Brain microvascular endothelial cell (primary cell): ENCODE data around the gene KRTAP19-7.

ENCODE experiments used
- DNase-seq: peaks from one replicate; pipeline ENCODE4 v3.0.0-alpha.2; 2020
- H3K27ac ChIP-seq: fragments of 250-450 bp; sonication (Bioruptor Pico); 2 replicates; pipeline ENCODE4 v1.5.1; 2020; ENCODE audit warnings: mild to moderate bottlenecking, moderate library complexity
- H3K27me3 ChIP-seq: fragments of 250-450 bp; sonication (Bioruptor Pico); replicated peaks from 2 replicates; pipeline ENCODE4 v1.5.1; 2020; ENCODE audit warnings: mild to moderate bottlenecking
- H3K36me3 ChIP-seq: fragments of 250-450 bp; sonication (Bioruptor Pico); replicated peaks from 2 replicates; pipeline ENCODE4 v1.5.1; 2020; ENCODE audit warnings: mild to moderate bottlenecking
- H3K4me3 ChIP-seq: 2 replicates; pipeline ENCODE4 v1.5.1; 2011; ENCODE audit warnings: low read depth, mild to moderate bottlenecking, control low read depth, low read length, moderate library complexity
- in situ Hi-C: cut with HindIII; loops from 2 replicates; pipeline ENCODE4 v1.10.0; 2017; ENCODE audit warnings: low sequenced_read_pairs, low pct_ligation_motif_present
- TF ChIP-seq, protein P1 (sequence below): IDR thresholded peaks from 2 replicates; pipeline ENCODE4 v1.5.1; 2011; ENCODE audit warnings: low read depth, mild to moderate bottlenecking, moderate library complexity, low read length, control low read depth, inconsistent platforms; ENCODE audit errors: missing control alignments

Gene KRTAP19-7

DNA sequence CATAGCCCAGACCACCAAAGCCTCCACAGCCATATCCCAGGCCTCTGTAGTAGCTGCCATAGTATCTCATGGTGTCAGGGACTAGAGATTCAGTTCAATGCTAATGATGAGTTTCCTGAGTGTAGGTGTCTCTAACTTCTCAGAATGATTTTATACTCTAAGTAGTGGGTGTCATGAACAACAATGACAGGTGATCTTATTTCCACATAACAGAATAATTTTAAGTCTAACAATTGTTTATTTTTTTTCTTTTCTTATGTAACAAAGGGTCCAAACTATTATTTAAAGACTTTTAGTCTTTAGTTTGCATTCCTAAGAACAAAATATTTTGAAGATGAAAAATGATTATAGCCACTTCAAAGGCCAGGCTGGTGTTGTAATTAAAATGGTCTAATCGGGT, 19.4 kb downstream of the KRTAP19-7 start, which contains the start of gene KRTAP19-6:
KRTAP19-6 (minus strand) TSS at position 101 of the 400 bp plus-strand sequence; CDS start at position 70, 31 bp downstream.
- in situ Hi-C loops = no loop called here
- no peak within 1 kb of the TSS for H3K27ac ChIP-seq
- TF ChIP-seq, protein P1, sequence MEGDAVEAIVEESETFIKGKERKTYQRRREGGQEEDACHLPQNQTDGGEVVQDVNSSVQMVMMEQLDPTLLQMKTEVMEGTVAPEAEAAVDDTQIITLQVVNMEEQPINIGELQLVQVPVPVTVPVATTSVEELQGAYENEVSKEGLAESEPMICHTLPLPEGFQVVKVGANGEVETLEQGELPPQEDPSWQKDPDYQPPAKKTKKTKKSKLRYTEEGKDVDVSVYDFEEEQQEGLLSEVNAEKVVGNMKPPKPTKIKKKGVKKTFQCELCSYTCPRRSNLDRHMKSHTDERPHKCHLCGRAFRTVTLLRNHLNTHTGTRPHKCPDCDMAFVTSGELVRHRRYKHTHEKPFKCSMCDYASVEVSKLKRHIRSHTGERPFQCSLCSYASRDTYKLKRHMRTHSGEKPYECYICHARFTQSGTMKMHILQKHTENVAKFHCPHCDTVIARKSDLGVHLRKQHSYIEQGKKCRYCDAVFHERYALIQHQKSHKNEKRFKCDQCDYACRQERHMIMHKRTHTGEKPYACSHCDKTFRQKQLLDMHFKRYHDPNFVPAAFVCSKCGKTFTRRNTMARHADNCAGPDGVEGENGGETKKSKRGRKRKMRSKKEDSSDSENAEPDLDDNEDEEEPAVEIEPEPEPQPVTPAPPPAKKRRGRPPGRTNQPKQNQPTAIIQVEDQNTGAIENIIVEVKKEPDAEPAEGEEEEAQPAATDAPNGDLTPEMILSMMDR = no peak
- H3K27me3 ChIP-seq = no peaks in the 10 kb centered on the region
- no peak for DNase-seq
- no peaks in the 10 kb centered on the region for H3K36me3 ChIP-seq
- no peak within 1 kb of the TSS for H3K4me3 ChIP-seq

DNA sequence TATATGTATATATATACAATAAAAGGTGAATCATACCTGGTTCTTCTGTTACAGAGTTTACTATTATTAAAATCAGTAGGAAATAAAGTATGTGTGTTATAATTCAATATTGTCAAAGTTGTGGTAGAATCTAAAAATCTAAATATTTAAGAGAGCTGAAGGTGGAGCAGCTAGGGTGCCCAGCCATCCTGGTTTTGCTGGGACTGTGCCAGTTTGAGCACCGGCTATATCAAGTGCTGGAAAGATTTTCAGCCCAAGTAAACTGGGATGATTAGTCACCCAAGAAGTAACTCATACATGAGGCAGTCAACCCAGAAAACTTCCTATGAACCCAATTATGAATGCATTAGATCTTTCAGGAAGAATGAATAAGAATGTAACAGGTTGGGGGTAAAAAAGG, 42.2 kb downstream of the KRTAP19-7 start:
- no peak overlapping the region for H3K27ac ChIP-seq
- TF ChIP-seq, protein P1 = no peak
- no peak overlapping the region for H3K4me3 ChIP-seq
- no peak for DNase-seq
- no peaks in the 10 kb centered on the region for H3K27me3 ChIP-seq
- no peaks in the 10 kb centered on the region for H3K36me3 ChIP-seq
- in situ Hi-C loops = no loop called here

DNA sequence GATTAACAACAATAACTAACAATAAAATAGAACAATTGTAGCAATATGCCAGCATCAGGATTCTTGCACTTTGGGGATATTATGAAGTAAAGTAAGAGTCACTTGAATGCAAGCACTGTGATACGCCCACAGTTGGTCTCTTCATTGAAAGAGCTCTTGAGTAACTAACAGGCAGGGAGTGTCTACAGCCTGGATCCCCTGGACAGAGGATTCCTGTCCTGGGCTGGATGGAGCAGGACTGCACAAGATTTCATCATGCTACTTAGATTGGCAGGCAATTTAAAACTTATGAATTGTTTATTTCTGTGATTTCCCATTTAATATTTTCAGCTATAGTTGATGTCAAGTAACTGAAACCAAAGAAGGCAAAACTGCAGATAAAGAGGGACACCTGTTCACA, 45.4 kb downstream of the KRTAP19-7 start:
- in situ Hi-C loops = no loop called here
- DNase-seq = no peak
- TF ChIP-seq, protein P1 = no peak
- no peaks in the 10 kb centered on the region for H3K27me3 ChIP-seq
- no peak overlapping the region for H3K4me3 ChIP-seq
- no peaks in the 10 kb centered on the region for H3K36me3 ChIP-seq
- no peak overlapping the region for H3K27ac ChIP-seq
